Non-pigmented ciliary epithelial cell (primary cell): ENCODE measurements around the gene CST4.
A peak's percentile ranks its signal among the peaks of the same experiment; 100 is the strongest.
"Not testable (repeated sequence)": the region's sequence is repeated elsewhere in the genome, so short reads cannot be mapped to it uniquely, and the experiment has no call there.

Source experiments
- DNase-seq: peaks from one replicate; pipeline ENCODE4 v3.0.0-alpha.2; 2010; ENCODE audit warnings: low read depth

The CST4 gene

DNA sequence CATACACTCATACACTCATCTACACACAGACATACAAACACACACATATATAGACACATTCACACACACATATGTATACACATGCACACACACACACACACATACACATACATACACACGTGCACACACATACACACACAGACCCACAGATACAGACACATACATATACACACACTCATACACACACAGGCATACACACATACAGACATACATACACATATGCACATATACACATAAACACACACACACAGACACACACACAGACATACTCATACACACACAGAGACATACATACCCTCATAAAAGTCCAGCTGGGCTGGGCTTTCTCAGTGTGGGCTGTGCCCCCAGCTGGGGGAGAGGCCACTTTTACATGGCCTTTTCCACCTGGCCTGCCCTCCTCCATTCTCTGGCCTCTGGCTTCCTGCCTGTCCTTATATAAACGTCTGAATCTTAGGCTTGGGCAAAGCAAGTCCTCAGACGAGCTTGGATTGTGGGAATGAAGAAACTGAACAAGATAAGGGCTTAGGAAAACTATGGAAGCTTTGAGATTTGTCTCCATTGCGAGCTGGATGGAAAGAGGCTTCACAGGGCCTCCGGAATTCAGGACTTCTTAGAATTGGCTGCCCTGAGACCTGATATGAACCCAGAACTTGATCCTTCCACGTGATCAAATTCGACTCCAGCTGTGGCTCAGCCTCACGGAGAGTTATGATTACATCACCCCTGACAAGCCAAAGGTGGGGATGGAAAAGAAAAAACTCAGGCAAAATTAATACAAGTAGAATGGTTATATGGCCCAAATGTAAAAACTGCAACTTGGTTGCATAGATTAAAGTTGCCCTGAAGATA lies 28.6 kb downstream of the CST4 start:
- DNase-seq = no peak

DNA sequence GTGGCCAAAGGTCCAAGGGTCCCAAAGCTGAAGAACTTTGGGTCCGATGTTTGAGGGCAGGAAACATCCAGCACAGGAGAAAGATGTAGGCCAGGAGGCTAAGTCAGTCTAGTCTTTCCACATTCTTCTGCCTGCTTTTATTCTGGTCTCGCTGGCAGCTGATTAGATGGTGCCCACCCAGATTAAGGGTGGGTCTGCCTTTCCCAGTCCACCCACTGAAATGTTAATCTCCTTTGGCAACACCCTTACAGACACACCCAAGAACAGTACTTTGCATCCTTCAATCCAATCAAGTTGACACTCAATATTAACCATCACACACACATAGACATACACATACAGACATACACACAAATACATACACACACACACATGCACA lies 29.2 kb downstream of the CST4 start:
- DNase-seq = not testable (repeated sequence)

DNA sequence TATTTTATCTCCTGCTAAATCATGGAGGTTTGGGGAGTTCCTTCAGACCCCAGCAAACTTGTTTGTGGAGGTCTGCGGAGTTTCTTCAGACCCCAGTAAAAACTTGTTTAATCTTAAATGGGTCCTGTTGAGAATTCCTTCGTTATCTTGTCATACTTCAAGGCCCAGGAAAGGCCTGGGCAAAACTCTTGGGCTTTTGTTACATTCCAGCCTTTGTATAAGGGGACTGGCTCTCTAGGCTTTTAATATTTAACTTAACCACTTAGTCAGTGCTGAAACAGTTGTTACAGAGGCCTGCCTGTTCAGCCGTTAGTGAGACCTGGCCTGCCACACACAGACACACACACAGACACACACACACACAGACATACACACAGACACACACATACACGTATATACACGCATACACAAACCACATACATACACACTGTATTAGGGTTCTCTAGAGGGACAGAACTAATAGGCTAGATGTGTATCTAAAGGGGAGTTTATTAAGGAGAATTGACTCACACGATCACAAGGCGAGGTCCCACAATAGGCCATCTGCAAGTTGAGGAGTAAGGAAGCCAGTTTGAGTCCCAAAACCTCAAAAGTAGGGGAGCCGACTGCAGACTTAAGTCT lies 29.7 kb downstream of the CST4 start:
- DNase-seq = no peak

DNA sequence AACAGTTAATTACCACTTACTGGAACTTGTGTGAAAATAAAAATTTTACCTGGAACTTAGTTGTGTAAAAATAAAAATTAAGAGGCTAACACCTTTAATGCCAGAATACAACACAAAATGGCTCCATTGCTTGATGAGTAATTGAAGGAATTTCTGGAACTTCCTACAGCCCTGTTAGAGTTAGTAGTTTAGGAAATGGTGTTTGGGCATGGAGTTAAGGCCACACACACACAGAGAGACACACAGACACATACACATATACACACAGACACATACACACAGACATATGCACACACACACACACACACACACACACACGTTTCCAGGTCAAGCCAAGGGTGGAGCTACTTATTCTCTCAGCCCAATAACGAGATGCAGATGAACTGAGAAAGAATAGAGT lies 30.5 kb downstream of the CST4 start:
- DNase-seq = no peak

DNA sequence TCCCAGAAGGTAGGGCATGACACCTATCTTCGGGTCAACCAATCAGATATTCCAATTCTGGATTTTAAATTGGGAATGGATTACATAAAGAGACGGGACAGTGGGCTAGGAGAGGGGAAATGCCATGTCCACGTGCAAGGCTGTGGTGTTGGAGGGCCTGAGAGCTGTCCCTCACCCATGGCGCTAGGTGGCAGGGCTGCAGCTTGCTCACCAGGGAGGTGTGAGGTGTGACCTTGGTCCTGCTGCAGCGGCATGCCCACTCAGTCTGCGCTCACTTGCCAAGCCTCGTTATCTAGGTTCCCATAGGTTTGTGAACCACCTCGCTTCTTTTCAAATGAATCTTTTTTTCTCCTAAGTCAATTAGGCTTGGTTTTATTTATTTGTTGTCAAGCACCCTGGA lies 31.6 kb downstream of the CST4 start:
- DNase-seq = no peak

DNA sequence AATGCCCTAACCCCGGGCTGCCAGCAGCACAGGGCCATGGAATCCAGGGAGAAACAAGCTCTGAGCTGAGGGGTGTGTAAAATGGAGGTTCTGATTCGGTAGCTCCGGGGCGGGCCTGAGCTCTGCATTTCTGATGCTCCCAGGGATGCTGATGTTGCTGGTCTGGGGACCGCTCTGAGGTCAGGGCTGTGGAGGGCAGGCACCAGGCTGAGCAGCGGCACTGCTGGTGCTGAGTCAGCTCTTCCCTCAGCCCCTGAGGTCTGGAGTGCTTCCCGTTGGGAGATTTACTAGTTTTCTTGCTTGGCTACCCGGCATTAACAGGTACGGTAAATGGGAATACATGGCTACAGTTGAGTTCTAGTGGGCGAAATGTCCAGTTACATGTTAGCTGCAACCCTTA lies 32.5 kb downstream of the CST4 start:
- no peak for DNase-seq

DNA sequence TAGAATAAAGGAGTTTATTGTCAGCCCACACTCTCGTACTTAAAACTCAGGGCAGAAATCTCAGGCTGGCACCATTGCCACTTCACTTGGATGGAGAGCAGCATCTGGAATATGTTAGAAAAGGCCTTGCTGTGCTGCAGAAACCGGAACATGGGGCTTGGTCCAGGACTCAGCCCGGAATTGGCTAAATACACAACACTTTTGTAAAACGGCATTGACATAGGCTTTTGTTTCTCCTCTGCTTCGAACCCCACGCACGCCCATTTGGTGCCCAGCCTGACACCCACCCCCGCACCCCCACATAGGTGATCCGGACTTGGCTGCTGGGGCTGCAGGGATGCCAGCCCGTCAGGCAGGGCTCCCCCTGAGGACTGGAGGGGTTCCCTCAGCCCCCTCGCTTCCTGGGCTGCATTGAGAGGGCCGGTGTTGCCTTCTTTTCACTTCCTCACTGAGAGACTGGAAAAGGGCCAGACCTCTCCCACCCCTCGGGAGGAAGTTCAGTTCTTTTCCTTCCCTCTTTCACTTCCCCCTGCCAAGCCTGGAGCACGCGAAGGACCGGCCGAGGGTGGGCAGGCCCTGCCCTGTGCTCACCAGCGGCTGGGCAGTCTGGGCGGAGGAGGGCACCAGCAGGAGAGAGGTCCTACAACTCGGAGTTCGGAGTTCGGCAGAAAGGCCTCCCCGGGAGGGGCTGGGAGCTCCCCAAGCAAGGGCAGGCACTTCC lies 33.2 kb downstream of the CST4 start:
- DNase-seq = no peak

DNA sequence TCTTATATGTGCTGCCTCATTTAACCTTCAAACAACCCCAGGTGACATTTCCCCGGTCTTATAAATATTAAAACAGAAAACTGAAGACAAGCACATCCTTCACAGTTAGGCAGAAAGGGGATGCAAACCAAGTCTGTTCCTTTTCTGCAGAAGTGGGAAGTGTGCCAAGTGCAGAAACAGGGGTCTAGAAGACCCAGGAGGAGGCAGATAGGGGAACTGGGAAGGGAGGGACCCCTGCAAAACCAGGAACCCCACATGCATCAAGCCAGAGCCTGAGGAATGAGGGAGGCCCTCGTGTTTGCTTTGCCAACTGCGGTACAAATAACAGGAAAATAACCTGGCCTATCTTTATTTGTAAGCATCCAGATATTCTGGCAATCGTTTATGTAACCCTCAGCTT lies 34.1 kb downstream of the CST4 start:
- DNase-seq = no peak

DNA sequence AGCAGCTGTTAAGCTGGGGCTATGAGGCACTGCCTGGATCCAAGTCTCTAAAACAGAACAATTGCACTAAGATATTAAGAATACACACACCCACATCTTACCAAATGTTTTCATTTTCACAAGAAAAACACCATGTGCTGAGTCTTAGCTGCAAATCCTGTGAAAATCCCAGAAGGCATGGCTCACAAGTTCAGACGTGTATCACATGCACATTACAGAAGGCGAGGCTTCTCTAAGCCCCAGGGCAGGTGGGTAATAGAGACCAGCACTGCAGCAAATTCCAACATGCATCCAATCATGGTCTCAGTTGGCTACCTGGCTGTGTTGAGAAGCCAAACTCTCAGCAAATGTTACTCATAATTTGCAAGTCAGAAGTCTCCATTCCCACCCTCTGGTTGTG lies 34.8 kb downstream of the CST4 start:
- no peak for DNase-seq

DNA sequence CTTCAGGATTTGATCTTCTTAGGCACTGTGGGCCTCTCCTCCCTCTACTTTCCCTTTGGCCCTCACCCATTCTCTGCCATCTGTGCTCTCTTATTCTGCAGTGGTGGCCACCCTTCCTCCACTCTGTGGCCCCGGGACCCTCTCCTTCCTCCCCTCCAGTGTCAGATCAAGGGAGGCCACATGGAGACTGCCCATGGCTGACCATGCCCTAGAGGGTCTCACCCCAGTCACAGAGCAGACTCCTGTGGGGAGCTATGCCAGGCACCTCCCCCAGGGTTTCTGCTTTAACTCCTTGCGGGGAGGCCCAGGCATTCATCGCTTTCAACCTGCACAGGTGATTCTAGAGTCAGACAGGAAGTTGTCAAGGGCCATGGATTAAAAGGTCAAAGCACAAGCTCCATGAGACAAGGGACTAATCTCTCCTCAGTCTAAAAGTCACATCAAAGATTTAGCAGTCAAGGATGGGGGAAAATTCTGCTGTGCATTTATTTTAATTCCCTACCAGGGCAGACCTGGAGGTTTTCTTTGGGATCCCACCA lies 35.4 kb downstream of the CST4 start:
- no peak for DNase-seq

DNA sequence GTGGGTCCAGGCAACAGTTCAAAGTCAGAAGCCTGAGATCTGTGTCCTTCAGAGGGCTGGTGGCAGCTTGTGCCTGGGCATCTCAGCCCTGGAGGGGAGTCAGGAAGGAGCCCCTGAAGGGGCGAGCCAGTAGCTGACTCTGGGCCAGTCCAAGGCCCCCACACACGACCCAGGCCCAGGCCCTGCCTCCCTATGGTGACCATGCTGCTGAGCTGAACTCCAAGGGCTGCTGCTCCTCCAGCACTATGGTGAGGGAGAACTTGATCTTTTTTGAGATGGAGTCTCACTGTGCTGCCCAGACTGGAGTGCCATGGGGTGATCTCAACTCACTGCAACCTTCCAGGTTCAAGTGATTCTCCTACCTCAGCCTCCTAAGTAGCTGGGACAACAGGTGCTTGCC lies 35.9 kb downstream of the CST4 start:
- DNase-seq = no peak

DNA sequence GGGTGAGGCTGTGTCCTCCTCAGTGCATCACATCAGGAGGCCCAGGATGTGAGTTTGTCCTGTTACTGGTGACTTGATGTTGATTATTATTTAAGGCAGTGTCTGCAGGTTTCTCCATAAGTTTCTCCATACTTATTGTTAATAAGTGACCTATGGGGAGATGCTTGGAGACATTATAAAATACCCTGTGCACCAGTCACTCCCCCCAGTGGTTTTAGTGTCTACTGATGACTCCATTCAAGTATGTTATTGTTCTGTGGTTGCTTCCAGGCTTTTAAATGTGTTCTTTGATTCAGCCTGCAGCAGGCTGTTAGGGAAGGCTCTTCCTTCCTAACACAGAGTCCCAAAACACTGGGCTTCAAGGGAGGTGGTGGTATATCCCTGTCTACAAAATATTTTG lies 36.5 kb downstream of the CST4 start:
- DNase-seq = no peak

DNA sequence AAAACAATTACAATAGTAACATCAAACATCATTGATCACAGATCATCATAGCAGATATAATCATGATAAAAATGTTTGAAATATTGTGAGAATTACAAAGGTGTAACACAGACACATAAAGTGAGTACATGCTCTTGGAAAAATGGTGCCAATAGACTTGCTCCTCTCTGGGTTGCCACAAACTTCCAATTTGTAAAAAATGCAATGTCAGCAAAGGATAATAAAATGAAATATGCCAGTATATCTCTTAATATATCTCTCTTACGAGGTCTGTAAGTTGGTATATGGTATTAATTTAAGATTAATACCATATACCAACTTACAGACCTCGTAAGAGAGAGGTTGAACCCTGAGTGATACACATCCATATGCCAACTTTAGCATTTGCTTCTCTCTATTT lies 37.7 kb downstream of the CST4 start:
- DNase-seq = no peak

DNA sequence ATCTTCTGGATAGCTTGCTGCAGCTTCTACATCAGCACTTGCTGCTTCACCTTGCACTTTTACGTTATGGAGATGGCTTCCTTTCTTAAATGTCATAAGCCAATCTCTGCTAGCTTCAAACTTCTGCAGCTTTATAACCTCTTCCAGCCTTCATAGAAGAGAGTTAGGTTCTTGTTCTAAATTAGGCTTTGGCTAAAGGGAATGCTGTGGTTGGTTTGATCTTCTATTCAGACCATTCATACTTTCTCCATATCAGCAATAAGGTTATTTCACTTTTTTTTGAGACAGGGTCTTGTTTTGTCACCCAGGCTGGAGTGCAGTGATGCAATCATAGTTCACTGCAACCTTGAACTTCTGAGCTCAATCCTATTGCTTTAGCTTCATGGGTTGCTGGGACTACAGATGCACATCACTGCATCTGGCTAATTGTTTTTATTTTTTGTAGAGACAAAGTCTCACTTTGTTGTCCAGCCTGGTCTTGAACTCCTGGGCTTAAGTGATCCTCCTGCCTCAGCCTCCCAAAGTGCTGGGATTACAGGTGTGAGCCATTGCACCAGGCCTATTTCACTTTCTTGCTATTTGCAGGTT lies 38.9 kb downstream of the CST4 start:
- no peak for DNase-seq

DNA sequence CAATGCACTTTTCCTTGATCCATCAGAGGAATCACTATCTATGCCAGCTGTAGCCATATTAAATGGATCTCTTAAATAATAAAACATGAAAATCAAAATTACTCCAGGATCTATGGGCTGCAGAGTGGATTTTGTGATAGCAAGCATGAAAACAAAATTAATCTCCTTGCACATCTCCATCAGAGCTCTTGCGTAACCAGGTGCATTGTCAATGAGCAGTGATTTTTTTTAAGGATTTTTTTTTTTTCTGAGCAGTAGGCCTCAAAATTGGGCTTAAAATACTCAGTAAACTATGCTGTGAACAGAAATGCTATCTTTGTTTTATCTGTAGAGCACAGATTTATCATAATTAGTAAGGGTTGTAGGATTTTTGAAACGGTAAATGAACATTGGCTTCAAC lies 39.6 kb downstream of the CST4 start:
- DNase-seq = no peak

DNA sequence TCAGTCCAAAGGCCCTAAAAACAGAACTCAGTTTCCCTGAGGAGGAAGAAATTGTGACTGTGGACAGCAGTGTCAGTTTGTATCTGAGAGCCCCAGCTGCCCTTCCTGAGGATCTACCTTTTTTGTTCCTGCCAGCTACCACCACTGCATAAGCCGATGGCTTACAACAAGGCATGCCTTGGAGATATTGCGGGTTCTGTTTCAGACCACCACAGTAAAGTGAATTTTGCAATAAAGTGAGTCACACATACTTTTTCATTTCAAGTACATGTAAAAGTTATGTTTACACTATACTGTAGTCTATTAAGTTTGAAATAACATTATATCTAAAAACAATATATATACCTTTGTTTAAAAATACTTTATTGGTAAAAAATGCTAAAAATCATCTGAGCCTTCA lies 41.5 kb downstream of the CST4 start:
- DNase-seq = no peak

DNA sequence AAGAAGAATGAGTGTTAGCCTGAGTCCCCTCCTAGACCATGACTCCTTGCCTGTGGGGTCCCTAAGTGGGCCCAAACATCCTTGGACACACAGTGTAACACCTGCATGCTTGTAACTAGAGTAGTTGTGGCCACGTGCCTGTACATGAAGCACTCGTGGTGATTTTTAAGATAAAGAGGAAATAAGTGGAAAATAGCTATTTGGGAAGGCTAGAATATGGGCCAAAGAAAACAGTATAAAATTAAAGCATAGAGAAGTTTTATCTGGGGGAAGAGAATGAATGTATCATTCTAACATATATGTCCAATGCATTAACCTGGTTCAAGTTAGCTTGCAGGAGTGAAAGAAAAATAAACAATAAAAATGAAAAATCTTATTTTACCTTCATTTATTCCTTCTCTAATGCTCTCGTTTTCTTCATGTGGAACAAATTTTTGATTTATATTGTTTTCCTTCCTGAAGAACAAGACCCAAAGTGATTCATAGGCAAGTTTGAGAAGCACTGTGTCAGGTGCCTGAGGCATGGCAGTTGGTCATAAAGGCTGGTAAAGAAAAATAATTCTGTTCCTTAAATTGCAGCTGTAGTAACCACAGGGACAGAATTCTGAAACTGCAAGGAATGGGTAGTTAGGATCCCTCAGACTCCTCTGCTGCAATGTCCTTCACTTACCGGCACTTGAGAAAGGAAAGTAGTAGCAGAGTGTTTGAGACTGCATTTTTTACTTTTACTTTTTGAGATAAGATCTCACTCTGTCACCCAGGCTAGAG lies 42.5 kb downstream of the CST4 start:
- no peak for DNase-seq

DNA sequence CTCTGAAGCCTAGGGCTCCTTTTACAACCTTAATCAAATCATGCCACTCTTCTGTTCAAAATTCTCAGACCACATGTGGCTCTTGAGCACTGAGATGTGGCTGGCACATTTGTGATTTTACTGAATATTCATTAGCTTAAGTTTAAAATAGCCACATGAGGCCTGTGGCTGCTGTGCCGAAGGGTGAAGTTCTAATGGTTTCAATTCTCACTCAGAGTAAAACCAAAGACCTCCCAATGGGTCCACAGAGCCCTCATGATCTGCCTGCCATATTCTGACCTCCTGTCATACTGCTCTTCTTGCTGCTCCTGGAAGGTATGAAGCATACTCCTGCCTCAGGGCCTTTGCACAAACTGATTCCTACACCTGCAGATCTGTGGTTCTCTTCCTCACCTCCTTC lies 43.3 kb downstream of the CST4 start:
- DNase-seq = no peak

DNA sequence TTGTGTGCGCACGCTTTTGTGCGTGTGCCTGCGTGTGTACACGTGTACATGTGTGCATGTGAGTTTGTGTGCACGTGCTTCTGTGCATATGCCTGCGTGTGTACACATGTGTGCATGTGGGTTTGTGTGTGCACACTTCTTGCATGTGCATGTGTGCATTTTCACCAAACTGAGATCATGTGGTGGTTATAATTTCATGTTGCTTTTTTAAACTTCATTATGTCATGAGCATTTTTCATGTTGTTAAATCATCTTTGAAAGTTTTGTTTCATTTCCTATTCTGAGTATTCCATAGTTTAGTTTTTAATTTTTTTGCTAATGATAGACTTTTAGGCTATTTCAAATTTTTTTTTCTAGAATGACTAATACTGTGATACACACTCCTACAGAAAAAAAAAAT lies 44.7 kb downstream of the CST4 start:
- no peak for DNase-seq

DNA sequence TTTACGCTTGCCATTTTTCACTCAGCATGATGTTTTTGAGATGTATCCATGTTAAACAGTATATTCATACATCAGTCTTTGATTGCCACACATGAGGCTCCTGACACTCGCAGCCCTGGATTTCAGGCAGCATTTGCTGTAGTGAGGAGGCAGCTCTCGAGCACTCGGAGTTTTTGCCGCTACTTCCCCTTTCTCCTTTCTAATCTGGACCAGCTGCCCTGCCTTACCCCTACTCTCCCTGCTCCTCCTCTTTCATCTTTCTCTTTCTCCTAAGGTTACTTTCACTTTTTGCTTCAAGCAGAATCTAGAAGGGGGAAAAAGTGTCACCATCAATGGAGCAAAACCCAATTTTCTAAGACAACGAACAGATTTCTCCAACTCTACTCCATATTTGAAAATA lies 45.2 kb downstream of the CST4 start:
- no peak for DNase-seq

DNA sequence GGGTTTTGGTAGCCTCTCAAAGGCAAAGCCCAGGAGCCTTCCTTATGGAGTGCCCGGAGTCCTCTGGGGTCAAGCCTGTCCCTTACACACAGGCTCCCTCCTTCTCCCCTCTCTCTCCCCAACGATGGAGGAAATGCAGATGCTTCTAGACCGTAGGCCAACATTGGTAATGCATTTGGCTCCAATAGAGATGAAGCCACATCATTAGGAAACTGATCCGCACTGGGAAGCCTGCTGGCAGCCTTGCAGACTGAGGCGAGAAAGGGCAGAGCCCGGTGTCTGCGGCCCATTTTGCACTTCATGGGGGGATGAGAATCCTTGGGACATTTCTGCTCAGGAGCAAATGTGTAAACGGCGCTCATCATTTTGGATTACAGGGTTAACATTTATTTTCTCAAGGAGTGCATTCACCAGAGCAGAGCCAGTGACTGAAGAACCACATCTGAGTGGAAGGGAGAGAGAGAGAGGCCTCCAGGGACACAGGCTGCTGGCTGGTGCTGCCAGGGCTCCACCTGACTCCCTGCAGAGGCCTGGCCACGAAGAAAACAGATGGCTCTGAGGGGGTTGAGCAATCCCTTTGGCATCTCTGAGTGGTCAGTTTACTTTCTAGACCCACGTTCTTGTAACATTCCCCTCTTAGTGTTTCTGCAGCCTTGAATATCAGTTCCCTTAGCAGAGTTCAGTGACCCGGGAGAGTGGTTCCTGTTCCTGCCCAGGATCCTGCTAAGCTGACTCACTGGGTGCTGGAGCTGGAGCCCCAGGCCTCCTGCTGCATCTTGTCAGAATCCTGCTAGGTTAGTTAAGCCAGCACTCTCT lies 46.7 kb downstream of the CST4 start:
- peak; percentile 65 for DNase-seq
